ENCODE results near the gene MIX23. TPM values are rescaled to one million over a fixed set of nuclear protein-coding genes. Genes with fewer than 3 reads are reported as not detected.

The MIX23 gene
- polyA plus RNA-seq, 1 experiment: 21.7 TPM

- POLR2A ChIA-PET: interaction anchor here (1.0 kb wide), 1 partner anchor 12 kb away, joined by 3 read pairs; no protein-coding TSS in a partner anchor
- Histone ChIP-seq H3K9me3 (ENCODE audit: control insufficient read depth, insufficient read depth, low read length) (no peaks in the 10 kb centered on the region), H3K27me3 (ENCODE audit: control insufficient read depth, insufficient read depth, low read length) (no peaks in the 10 kb centered on the region), H3K4me3 (ENCODE audit: low read depth, low read length) (no peak overlapping the region), H3K27ac (ENCODE audit: low read depth, low read length) (no peak overlapping the region)
- TF ChIP-seq CTCF (IDR thresholded peaks at IDR 0.05; ENCODE audit: low read depth, low read length): no peak
- CTCF ChIA-PET: interaction anchor here (0.6 to 1.6 kb wide), 3 partner anchors 17 to 70 kb away, joined by 3 to 6 read pairs (median 5); partner anchors contain the start of gene FAM162A
- no peak for DNase-seq (ENCODE audit: low read depth, low spot score)
Measured at GRCh38 chr3:122421101-122421500, 38.1 kb upstream of the MIX23 start.

- Histone ChIP-seq H3K27me3 (ENCODE audit: control insufficient read depth, insufficient read depth, low read length) (no peaks in the 10 kb centered on the region), H3K9me3 (ENCODE audit: control insufficient read depth, insufficient read depth, low read length) (no peaks in the 10 kb centered on the region), H3K27ac (ENCODE audit: low read depth, low read length) (peak overlapping the region; percentile 25), H3K4me3 (ENCODE audit: low read depth, low read length) (peak overlapping the region; percentile 95)
- no peak for DNase-seq (ENCODE audit: low read depth, low spot score)
- CTCF ChIA-PET: interaction anchor here (0.5 to 2.9 kb wide), 3 partner anchors 24 to 610 kb away, joined by 3 to 11 read pairs (median 11); partner anchors contain the start of gene SEMA5B
- no peak for TF ChIP-seq CTCF (IDR thresholded peaks at IDR 0.05; ENCODE audit: low read depth, low read length)
- POLR2A ChIA-PET: no interaction called here
Measured at GRCh38 chr3:122416966-122417365, 33.9 kb upstream of the MIX23 start.

- Histone ChIP-seq H3K4me3 (ENCODE audit: low read depth, low read length) (peak within 1 kb of the TSS; percentile 95), H3K27me3 (ENCODE audit: control insufficient read depth, insufficient read depth, low read length) (no peaks in the 10 kb centered on the region), H3K9me3 (ENCODE audit: control insufficient read depth, insufficient read depth, low read length) (no peaks in the 10 kb centered on the region), H3K27ac (ENCODE audit: low read depth, low read length) (peak within 1 kb of the TSS; percentile 90)
- DNase-seq (ENCODE audit: low read depth, low spot score): peak; percentile 94
- CTCF ChIA-PET: interaction anchor here (0.6 to 2.9 kb wide), 4 partner anchors 17 to 263 kb away, joined by 3 to 11 read pairs (median 8); partner anchors contain the start of gene FAM162A
- POLR2A ChIA-PET: interaction anchor here (0.6 to 1.1 kb wide), 5 partner anchors 23 to 978 kb away, joined by 3 to 5 read pairs (median 3); partner anchors contain the start of genes FAM162A and MIX23
- TF ChIP-seq CTCF (IDR thresholded peaks at IDR 0.05; ENCODE audit: low read depth, low read length): 0 out of 2 replicates have a peak, but pooled peaks have one; percentile 23
Measured at GRCh38 chr3:122415762-122416654, 33.0 kb upstream of the MIX23 start, which contains the start of gene WDR5B. Gene WDR5B, minus strand, starts transcription at chr3:122416062. Its CDS starts 534 bp downstream, at chr3:122415528.

- H3K27ac ChIP-seq (ENCODE audit: low read depth, low read length): peak overlapping the region; percentile 84
- DNase-seq (ENCODE audit: low read depth, low spot score): no peak
- no peaks in the 10 kb centered on the region for H3K27me3 ChIP-seq (ENCODE audit: control insufficient read depth, insufficient read depth, low read length)
- TF ChIP-seq CTCF (IDR thresholded peaks at IDR 0.05; ENCODE audit: low read depth, low read length): no peak
- ChIA-PET CTCF (interaction anchor here (1.1 to 2.9 kb wide), 3 partner anchors 18 to 264 kb away, joined by 3 to 11 read pairs (median 11); no protein-coding TSS in a partner anchor), POLR2A (interaction anchor here (0.6 kb wide), 1 partner anchor 314 kb away, joined by 5 read pairs; no protein-coding TSS in a partner anchor)
- H3K4me3 ChIP-seq (ENCODE audit: low read depth, low read length): peak overlapping the region; percentile 95
- no peaks in the 10 kb centered on the region for H3K9me3 ChIP-seq (ENCODE audit: control insufficient read depth, insufficient read depth, low read length)
Measured at GRCh38 chr3:122415104-122415744, 32.2 kb upstream of the MIX23 start.
